Measurements from ENCODE around the gene AGMAT.

AGMAT gene

DNA sequence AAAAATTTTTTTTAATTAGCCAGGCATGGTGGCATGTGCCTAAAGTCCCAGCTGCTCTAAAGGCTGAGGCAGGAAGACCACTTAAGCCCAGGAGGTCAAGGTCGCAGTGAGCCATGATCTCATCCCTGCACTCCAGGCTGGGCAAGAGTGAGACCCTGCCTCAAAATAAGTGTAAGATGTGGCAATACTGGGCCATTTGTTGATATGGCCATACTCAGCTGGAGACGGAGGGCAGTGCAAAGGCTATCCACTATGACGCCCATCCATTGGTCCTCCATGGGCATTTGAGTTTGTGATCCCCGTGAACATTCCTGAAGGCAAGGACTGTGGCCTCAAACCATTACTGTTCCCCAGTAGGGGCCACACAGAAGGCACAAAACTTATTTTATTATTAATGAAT lies 62.3 kb downstream of the AGMAT start:
- DNase-seq: no peak

Data from suppressor macrophage treated with lipopolysaccharide for 4 hours (primary cell).